GM19463 (cell line): ENCODE data around the gene SOX6.
"Not testable (repeated sequence)": the region's sequence is repeated elsewhere in the genome, so short reads cannot be mapped to it uniquely, and the experiment has no call there.

ENCODE experiments used
- ATAC-seq: cut with Tn5 transposase; IDR thresholded peaks from one replicate; pipeline ENCODE4 v1.9.1; 2021; ENCODE audit warnings: mild to moderate bottlenecking, moderate library complexity; ENCODE audit not compliant: unreplicated experiment

SOX6 gene

GRCh38 chr11:16356057-16356760, at the start of gene SOX6:
TSS of gene SOX6 (minus strand) at chr11:16356546. CDS start at chr11:16341248, 15,298 bp downstream.
- ATAC-seq: no peak

- ATAC-seq: no peak
These were observed 48.5 kb upstream of the SOX6 start for GRCh38 chr11:16404781-16405285.

- no peak for ATAC-seq
These were observed 47.5 kb upstream of the SOX6 start for GRCh38 chr11:16403851-16404250.

GRCh38 chr11:16403448-16403803, 47.1 kb upstream of the SOX6 start:
- no peak for ATAC-seq

- no peak for ATAC-seq
These were observed 46.5 kb upstream of the SOX6 start for GRCh38 chr11:16402654-16403447.

DNA sequence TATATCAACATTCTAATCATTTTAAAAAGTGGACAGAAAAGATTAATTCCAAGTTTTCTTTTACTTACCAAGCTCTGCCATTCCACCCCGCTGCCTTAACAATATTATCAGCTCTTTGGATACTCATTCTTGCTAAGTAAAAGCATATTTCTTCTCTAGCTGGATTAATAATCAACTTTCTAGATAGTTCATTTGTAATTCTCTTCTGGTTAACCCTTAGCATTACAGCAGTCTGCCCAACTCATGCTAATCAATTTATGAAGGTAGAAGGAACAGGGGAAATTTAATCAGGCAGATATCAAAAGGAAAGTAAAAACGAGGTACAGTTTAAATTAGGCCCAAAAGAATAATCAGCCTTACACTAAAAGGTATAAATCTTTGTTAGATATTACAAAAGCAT, 41.0 kb upstream of the SOX6 start:
- no peak for ATAC-seq

GRCh38 chr11:16395601-16396000, 39.3 kb upstream of the SOX6 start:
- ATAC-seq: no peak

DNA sequence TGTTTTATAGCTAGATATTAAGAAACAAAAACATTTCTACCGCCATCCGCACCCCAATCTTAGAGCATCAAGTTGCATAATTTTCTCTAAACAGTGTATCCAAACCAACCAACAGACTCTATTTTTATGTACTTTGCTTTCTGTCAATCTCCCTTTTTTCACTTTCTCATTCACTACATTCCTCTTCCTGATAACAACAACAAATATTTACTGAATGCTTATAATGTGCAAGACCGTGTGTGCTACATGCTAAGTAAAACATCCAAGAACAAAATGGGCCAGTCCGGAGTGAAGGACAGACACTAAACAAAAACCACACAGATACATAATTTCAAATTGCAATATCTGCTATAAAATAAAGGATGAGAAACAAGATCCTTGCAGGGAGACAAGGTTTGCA, 38.6 kb upstream of the SOX6 start:
- no peak for ATAC-seq

DNA sequence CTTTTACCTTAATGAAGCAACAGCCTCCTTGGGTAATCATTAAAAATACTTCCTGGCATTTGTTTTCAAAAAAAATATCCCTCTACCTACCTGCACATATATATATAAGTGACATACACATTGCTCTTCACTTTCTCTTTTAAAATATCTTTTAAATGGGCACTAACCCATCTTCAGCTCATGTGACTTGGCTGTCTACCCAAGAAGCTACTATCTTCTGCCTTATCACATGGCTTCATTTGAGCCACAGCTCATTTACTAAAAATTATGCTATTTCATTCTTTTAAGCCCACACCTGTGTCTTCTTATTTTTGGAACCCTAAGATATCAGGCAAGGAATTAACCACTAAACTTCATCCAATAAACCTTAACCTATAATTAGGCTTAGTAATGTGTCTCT, 37.0 kb upstream of the SOX6 start:
- no peak for ATAC-seq

- no peak for ATAC-seq
These were observed 36.3 kb upstream of the SOX6 start for GRCh38 chr11:16392616-16393015.

GRCh38 chr11:16390826-16391225, 34.5 kb upstream of the SOX6 start:
- ATAC-seq: not testable (repeated sequence)

- no peak for ATAC-seq
These were observed 28.8 kb upstream of the SOX6 start for GRCh38 chr11:16385099-16385498.

DNA sequence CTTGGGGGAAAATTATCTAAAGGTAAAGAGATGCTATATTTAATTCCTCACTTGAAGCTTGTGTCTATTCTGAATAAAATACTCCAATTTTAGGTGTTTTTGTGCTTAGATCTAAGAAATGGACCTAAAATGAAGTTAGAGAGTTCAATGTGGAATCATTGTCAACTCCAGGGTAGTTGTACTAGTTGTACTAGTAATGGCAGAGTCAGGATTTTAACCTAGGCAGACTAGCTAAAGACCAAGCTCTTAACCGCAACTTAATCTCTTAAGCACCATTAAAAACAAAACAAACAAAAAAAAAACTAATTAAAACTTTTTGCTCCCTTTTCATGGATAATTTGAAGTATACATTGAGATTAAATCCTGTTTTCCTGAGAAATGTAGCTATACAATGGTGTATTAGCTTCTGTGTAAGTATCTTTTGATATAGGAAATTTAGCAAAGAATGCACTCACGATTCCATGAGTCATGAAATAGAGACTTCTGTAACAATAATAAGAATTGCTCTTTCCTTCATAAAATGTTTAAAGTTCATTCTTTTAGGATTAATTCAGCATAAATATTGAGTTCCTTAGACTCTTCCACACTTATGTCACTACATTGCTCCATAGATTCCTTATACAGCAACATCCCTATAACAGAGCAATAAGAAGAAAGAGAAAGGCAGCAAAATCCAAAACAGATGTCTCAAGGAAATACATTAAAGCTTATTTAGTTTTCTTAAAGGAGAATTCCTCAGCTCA, 26.5 kb upstream of the SOX6 start:
- no peak for ATAC-seq

GRCh38 chr11:16382186-16382585, 25.8 kb upstream of the SOX6 start:
- ATAC-seq: no peak

GRCh38 chr11:16380941-16381568, 24.7 kb upstream of the SOX6 start:
- no peak for ATAC-seq

DNA sequence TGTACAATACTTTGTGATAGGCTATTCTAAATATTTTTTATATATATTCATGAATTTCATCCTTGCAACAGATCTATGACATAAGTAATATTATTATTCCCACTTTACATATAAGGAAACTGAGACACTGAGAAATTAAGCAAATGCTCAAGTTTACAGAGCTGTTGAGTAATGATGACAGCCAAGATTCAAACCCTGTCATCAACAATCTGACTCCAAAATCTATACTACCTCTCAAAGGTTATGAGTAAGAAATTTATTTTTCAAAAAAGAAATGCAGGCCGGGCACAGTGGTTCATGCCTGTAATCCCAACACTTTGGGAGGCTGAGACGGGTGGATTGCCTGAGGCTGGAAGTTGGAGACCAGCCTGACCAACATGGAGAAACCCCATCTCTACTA, 22.6 kb upstream of the SOX6 start:
- ATAC-seq: no peak

- ATAC-seq: no peak
These were observed 21.4 kb upstream of the SOX6 start for GRCh38 chr11:16377746-16378145.

DNA sequence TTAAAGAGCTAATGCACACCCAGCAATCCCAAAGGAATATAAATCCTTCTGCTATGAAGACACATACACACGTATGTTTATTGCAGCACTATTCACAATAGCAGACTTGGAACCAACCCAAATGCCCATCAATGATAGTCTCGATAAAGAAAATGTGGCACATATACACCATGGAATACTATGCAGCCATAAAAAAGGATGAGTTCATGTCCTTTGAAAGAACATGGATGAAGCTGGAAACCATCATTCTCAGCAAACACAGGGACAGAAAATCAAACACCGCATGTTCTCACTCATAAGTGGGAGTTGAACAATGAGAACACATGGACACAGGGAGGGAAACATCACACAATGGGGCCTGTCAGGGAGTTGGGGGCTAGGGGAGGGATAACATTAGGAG, 19.3 kb upstream of the SOX6 start:
- ATAC-seq: not testable (repeated sequence)

DNA sequence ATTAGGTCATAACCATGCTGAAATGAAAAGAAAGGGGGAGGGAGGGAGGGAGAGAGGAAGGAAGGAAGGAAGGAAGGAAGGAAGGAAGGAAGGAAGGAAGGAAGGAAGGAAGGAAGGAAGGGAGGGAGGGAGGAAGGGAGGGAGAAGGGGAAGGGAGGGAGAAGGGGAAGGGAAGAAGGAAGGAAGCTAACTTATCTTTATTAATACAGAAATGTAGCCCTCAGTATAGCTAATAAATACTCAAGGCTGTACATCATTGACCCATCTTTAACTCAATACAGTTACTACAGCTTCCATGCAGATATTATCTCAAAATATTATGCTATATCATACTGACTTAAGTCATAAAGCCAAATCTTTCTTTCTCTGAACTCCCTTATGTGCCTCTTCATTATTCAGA, 17.4 kb upstream of the SOX6 start:
- no peak for ATAC-seq

DNA sequence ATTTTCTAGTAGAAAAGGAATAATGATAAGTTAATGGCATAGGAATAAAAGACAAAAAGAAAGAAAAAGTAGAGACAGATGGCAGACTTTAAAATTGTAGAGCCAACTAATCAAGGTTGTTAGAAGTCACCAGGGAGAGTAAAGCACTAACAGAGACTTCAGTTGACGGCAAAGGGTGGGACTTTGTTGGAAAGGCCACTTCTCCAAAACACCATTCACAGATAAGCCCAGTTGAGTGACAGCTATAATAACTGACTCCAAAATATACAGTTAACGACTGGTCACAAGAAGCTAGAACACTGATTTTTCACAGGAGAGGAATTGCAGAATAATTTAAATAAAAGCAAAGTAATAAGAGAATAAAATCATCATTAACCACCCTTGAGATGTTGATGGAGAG, 16.0 kb upstream of the SOX6 start:
- ATAC-seq: no peak

GRCh38 chr11:16367252-16367651, 10.9 kb upstream of the SOX6 start:
- ATAC-seq: peak; percentile 74
